Islet precursor cell (in vitro differentiated cells): ENCODE measurements around the gene NADK.

Source experiments
- DNase-seq: peaks from one replicate; pipeline ENCODE4 v3.0.0-alpha.2; 2018

The NADK gene

DNA sequence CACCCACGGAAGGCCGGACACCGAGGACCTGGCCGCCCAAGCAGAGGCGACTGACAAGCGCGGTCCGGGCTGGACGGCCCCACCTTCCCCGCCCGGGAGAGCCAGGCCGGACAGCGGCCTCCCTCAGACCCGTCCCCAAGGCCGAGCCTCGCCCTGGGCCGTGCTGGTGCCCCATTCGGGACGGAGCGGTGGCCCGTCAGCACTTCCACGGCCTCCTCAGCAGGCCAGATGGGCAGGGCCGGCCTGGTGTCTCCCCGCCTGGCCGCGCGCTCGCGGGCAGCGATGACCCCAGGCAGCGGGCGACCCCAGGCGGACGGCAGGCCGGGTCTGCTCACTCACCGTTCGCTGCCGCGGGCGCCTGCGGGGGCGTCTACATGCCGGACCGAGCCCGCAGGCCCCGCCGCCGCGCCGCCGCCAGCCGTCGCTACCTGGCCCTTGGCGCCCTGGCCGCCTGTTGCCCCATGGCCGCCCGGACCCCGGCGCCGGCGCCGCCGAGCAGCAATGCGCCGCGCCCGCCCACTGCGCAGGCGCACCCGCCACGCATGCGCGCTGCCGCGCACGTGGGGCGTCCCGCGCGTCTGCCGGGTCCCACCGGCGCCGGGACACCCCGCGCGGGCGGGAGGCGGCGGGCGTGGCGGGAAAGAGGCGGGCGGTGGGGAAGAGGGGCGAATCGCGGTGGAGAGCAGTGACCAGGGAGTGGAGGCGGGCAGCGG is at the start of gene NADK:
Gene NADK (minus strand): TSS at position 521 of the 713 bp plus-strand sequence. CDS start 13,064 bp downstream, outside the sequence.
- peak; percentile 78 for DNase-seq

DNA sequence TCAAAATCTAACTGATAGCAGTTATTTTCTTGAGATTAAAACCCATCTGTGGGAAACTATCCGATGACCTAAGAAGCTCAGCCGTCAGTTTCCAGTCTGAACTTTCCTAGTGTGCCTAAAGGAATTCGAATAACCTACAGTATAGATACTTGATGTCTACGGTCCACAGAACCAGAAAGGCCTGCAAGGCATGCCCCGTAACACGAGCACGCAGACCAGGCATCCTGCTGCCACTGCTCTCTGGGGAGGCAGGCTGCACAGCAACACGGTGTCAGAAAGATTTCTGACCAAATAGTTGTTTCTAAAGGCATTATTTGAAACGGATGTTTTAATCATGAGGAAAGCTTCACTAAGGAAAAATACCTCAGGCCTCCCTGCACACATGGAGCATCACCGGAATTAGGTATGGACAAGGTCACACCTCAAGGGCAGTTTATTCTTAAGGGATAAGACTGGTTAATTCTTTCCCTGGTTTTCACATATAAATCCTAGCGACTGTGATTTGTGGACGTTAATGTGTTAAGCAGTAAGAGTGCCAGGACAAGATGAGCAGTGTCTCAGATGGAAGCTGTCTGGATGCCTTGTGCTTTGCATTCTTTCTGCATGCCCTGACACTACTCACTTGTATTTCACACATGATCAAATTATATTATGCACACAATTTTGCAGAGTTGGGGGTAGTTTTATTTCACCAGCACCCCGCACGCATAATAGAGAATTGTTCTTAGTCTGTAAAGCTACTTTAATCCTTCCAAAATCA is 49.0 kb upstream of the NADK start:
- peak; percentile 60 for DNase-seq

GRCh38 chr1:1826356-1827088 is 48.3 kb upstream of the NADK start:
- no peak for DNase-seq

GRCh38 chr1:1825217-1825616 is 46.9 kb upstream of the NADK start:
- DNase-seq, result no peak

GRCh38 chr1:1819762-1820161 is 41.5 kb upstream of the NADK start:
- DNase-seq, result no peak

DNA sequence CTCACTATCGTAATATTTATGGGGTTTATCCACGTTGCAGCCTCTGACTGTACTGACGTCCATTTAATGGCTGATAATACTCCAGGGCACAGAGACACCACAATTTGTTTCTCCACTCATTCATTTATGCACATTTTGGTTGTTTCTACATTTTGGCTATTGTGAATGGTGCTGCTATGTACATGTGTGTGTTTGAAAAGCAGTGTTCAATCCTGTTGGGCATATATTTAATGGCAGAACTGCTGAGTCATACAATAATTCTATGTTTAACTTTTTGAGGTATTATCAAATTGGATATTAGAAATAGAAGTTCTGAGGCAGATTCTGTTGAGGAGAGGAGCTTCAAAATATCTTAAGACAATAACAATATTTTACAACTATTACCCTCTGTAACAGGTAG is 39.0 kb upstream of the NADK start:
- no peak for DNase-seq

- no peak for DNase-seq
Observed at GRCh38 chr1:1815606-1816281, 37.5 kb upstream of the NADK start.

DNA sequence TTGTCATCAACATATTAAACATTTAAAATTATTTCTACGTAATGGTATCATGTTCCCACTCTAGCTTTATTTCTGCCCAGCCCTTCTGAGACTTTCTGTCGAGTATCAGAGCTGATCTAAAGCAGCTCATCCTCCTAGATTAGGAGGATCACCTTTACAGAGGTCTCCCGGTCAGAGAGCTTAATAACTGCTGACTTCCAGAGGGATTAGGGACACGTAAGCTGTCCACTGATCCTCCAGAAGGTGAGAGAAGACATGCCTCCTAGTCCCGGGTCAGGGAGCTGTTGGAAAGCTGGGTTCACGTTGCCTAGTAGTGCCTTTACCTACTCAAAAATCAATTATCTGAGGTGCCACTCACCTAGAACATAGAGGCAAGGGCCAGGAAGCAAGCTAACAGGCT is 31.2 kb upstream of the NADK start:
- DNase-seq, result no peak

GRCh38 chr1:1808206-1808605 is 29.9 kb upstream of the NADK start:
- no peak for DNase-seq

GRCh38 chr1:1806890-1807289 is 28.6 kb upstream of the NADK start:
- DNase-seq, result no peak

DNA sequence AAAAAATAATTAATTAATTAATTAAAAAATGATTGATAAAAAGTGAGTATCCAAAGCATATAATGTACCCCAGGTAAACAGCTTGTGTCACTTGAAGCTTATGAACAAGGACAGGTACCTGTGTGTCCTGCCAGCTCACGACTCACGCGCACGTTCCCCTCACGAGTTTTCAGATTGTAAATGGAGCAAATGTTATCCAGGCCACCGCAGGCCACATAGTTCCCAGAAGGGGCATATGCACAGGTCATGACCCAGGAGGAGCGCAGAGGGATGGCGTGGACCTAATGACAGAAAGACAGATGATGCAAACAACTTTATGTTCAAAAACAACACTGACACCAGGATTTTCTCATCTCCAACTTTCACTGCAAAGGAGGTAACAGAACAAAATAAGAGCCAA is 26.0 kb upstream of the NADK start:
- no peak for DNase-seq

DNA sequence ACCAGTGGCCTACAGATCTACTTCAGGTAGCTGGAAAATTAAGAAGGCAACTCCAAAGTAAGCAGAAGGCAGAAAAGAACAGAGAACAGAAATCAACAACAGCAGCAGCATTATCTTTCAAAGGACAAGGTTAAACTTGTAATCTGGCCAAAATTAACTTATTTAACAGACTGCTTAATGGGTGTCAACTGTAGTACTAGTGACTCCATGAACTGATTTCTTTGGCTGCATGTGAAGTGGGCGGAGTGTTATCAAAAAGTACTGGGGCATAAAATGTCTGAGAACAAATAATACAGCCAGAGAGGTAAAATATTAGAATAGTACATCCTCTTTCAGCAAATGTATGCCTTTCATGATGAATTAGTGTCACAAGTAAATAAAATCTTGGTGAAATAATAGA is 24.6 kb upstream of the NADK start:
- no peak for DNase-seq

DNA sequence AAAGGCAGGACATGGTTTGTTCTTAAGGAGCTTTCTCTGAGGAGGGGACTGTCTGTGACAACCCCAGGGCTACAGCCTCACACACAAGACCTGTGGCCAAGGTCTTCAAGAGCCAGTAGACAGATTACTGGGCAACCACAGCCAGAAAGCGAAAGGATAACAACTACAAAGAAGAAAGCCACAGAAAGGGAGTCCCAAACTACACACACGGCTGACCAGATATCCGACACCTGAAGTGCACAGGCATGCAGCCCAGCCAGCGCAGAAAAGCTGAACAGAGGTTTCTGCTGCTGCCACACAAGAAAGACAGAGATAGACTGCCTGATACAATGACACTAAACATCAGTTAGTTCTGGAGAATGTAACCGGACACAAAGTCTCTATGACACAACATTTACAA is 21.4 kb upstream of the NADK start:
- no peak for DNase-seq

GRCh38 chr1:1797731-1798341 is 19.6 kb upstream of the NADK start:
- no peak for DNase-seq

- DNase-seq, result no peak
Observed at GRCh38 chr1:1796466-1796865, 18.2 kb upstream of the NADK start.

GRCh38 chr1:1794999-1795398 is 16.7 kb upstream of the NADK start:
- DNase-seq, result no peak

- no peak for DNase-seq
Observed at GRCh38 chr1:1793481-1794244, 15.4 kb upstream of the NADK start.

DNA sequence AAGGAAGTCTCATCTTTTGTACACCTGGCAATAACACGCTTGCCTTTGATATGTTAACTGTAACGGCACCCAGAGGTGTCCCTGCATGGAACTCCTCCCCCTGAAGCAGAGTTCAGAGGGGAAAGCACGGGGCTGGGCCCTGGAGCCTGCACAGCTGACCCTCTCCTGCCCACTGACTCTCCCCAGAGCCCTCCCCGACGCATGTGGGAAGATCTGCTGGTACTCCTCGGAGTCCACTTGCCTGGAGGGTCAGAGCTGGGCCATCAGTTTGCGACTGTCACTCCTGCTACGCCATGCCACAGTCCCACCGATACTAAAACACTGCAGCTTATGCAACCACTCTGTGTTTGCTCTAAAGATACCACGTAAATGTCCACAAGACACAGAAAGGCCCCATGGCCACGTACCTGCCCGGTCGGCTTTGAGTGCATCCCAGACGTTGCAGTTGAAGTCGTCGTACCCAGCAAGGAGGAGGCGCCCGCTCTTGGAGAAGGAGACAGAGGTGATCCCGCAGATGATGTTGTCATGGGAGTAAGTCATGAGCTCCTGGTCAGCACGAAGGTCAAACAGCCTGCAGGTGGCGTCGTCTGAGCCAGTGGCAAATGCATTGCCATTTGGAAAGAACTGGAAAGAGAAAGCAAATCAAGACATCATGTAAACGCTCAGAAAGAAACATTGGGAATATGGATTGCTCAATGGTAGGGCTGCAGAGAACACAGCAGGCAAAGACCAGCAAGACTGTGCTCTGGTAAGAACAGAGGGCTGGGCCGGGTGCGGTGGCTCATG is 10.6 kb upstream of the NADK start:
- DNase-seq, result peak; percentile 71

GRCh38 chr1:1788136-1788535 is 9.9 kb upstream of the NADK start:
- DNase-seq, result no peak

- no peak for DNase-seq
Observed at GRCh38 chr1:1786836-1787605, 8.8 kb upstream of the NADK start.
